Right lobe of liver (tissue), 4 donors: ENCODE measurements around the gene LMTK2.

Source experiments
- CTCF ChIP-seq, 4 donors: fragments of 200-600 bp in 3 of 4; fragments of 450-650 bp in 1 of 4; IDR thresholded peaks; one replicate each; pipeline versions ENCODE4 v1.5.1 to v1.8.0; 2016 to 2022; ENCODE audit warnings: antibody characterized with exemption in 4 of 4, mild to moderate bottlenecking in 2 of 4
- POLR2A ChIP-seq: fragments of 450-650 bp; IDR thresholded peaks from one replicate; pipeline ENCODE4 v1.6.1; 2017; ENCODE audit warnings: antibody characterized with exemption, mild to moderate bottlenecking
- donor health status: DM: no; HTN: no; CAD: no.
- donor health status: DM: no; HTN: no; CAD: no.
- donor health status: DM: no; HTN: yes; CAD: no.

- TF ChIP-seq CTCF (IDR thresholded peaks at IDR 0.05) = no peak
- no peak for TF ChIP-seq POLR2A
Measured at GRCh38 chr7:98223898-98224700, 117.4 kb downstream of the LMTK2 start.
